ENCODE measurements around the gene HIPK4. TPM values are rescaled to one million over a fixed set of nuclear protein-coding genes. Genes with fewer than 3 reads are reported as not detected.

HIPK4 gene
- total and polyA plus RNA-seq, 9 of the 15 experiments (the other 6 are each of a cell fraction or from before 2014, with no cell fraction given): 0.06 to 0.09 TPM; not detected in 7

- TF ChIP-seq XRCC4 (IDR thresholded peaks at IDR 0.05; ENCODE audit: extremely low read depth, insufficient read depth, insufficient read length): no peak
- TF ChIP-seq PRDM10 (IDR thresholded peaks at IDR 0.05; ENCODE audit: partially characterized antibody): no peak
- TF ChIP-seq SIN3A (IDR thresholded peaks at IDR 0.05; ENCODE audit: borderline replicate concordance in 2 of 2, control insufficient read depth in 1 of 2, low read depth in 2 of 2, low read length in 2 of 2): peak; percentile 57 to 74; a peak in 3 of 4 replicates
- no peak for TF ChIP-seq HSF4 (CRISPR knock-in tag; IDR thresholded peaks at IDR 0.05; ENCODE audit: borderline replicate concordance)
- TF ChIP-seq KDM2B (CRISPR knock-in tag; IDR thresholded peaks at IDR 0.05): no peak
- no peak for TF ChIP-seq ZNF384 (IDR thresholded peaks at IDR 0.05; ENCODE audit: low read depth, low read length)
- no peak for TF ChIP-seq FUS (optimal IDR thresholded peaks at IDR 0.05; ENCODE audit: low read depth, low read length)
- no peak for TF ChIP-seq GATAD2A (IDR thresholded peaks at IDR 0.05)
- TF ChIP-seq ZNF395 (CRISPR knock-in tag; IDR thresholded peaks at IDR 0.05): peak; percentile 80
- TF ChIP-seq COPS2 (conservative IDR thresholded peaks at IDR 0.05): no peak
- TF ChIP-seq STAT5B (CRISPR knock-in tag; IDR thresholded peaks at IDR 0.05): no peak
- 0 out of 2 replicates have a peak, but pooled peaks have one; percentile 42 for TF ChIP-seq GTF2F1 (IDR thresholded peaks at IDR 0.05; ENCODE audit: low read depth, low read length)
- TF ChIP-seq TCF3 (CRISPR knock-in tag; IDR thresholded peaks at IDR 0.05): no peak
- no peak for TF ChIP-seq ZNF586 (CRISPR knock-in tag; conservative IDR thresholded peaks at IDR 0.05)
- TF ChIP-seq ELK1 (CRISPR knock-in tag; IDR thresholded peaks at IDR 0.05): no peak
- TF ChIP-seq KLF13 (tag; IDR thresholded peaks at IDR 0.05; ENCODE audit: borderline replicate concordance, low read depth): no peak
- TF ChIP-seq SNIP1 (IDR thresholded peaks at IDR 0.05; ENCODE audit: low read depth): peak; percentile 77
- peak; percentile 100 for TF ChIP-seq TFE3 (CRISPR knock-in tag; IDR thresholded peaks at IDR 0.05)
Observed at GRCh38 chr19:40348125-40348913, 41.7 kb downstream of the HIPK4 start, which contains the start of the genes C19orf47 and PLD3 (continued).

All from K562 (cell line).